Left colon (tissue), 2 donors: ENCODE data around the gene MTUS2. TPM values are rescaled to one million over a fixed set of nuclear protein-coding genes. Genes with fewer than 3 reads are reported as not detected.

ENCODE experiments used
- ATAC-seq: fragments of 200-7000 bp; cut with Tn5 transposase; one replicate; pipeline ENCODE4 v1.9.1; 2020; ENCODE audit warnings: mild to moderate bottlenecking, moderate library complexity
- DNase-seq, 2 donors: peaks; one replicate each; pipeline ENCODE4 v3.0.0-alpha.2; 2020
- intact Hi-C, 2 donors: fragments of 100-400 bp; cut with DNase I in 1 of 2; cut with micrococcal nuclease in 1 of 2; formaldehyde crosslinking; loops; one replicate each; pipeline versions ENCODE4 v1.11.2 to v1.14.0; 2022; cut with DNase I, micrococcal nuclease
- total RNA-seq, 2 donors: library from RNA; stranded (reverse); fragmentation: NEBNext Ultra II Directional; extraction: Animal tissue kit (Norgen Biotek cat#: 25700); gene quantifications; one replicate each; pipeline ENCODE4 v1.2.1, GENCODE V29; 2021
- donor health status: DM: no; HTN: no; CAD: no.
- donor health status: DM: yes; HTN: yes; CAD: no.

Gene MTUS2
- total RNA-seq, 2 donors from 2014 or later = 0.15 to 0.25 TPM

GRCh38 chr13:29551214-29551613 lies 731.1 kb downstream of the MTUS2 start:
- intact Hi-C loops = no loop called here
- ATAC-seq (no peak), DNase-seq (no peak)

Other genes with a start within 250 kb of the MTUS2 start
- gene POMP, start 161.2 kb upstream of the MTUS2 start, total RNA-seq = 10 to 100 TPM; 62.5 to 70.8 TPM
- 10 to 100 TPM; 48.7 to 54.6 TPM for gene SLC46A3, start 101.4 kb upstream of the MTUS2 start, total RNA-seq